ENCODE results near the gene CDK15.

GRCh38 chr2:201852462-201852861, 46.1 kb downstream of the CDK15 start:
- TF ChIP-seq CTCF (IDR thresholded peaks at IDR 0.05) (no peak), EP300 (IDR thresholded peaks at IDR 0.05) (no peak), POLR2AphosphoS5 (IDR thresholded peaks at IDR 0.05) (no peak), POLR2A (IDR thresholded peaks at IDR 0.05; ENCODE audit: low read depth) (no peak)
